ENCODE results near the gene SLC19A3. TPM values are rescaled to one million over a fixed set of nuclear protein-coding genes. Genes with fewer than 3 reads are reported as not detected.

SLC19A3 gene
- polyA plus RNA-seq, 1 donor, result 80.8 TPM

GRCh38 chr2:227643990-227644551 lies 73.8 kb downstream of the SLC19A3 start:
- peak; percentile 12 to 48 for DNase-seq
- no peaks in the 10 kb centered on the region for H3K36me3 ChIP-seq (ENCODE audit: control insufficient read depth, insufficient read depth, low read length)
- WGBS (ENCODE audit: insufficient coverage, low lambda C conversion rate), result 20% methylated on average over 1 of the region's 5 CpGs
- H3K9me3 ChIP-seq (ENCODE audit: control insufficient read depth, low read depth, low read length), result no peaks in the 10 kb centered on the region
- no peaks in the 10 kb centered on the region for H3K4me1 ChIP-seq (ENCODE audit: control insufficient read depth, insufficient read depth, low read length)
- no peaks in the 10 kb centered on the region for H3K27me3 ChIP-seq (ENCODE audit: control insufficient read depth, insufficient read depth, low read length)
- no peak overlapping the region for H3K4me3 ChIP-seq (ENCODE audit: low read length)
- H3K27ac ChIP-seq (ENCODE audit: low read length), result no peak overlapping the region

GRCh38 chr2:227642656-227643055 lies 75.2 kb downstream of the SLC19A3 start:
- no peaks in the 10 kb centered on the region for H3K27me3 ChIP-seq (ENCODE audit: control insufficient read depth, insufficient read depth, low read length)
- no peak for DNase-seq
- no peak overlapping the region for H3K4me3 ChIP-seq (ENCODE audit: low read length)
- H3K4me1 ChIP-seq (ENCODE audit: control insufficient read depth, insufficient read depth, low read length), result no peaks in the 10 kb centered on the region
- H3K9me3 ChIP-seq (ENCODE audit: control insufficient read depth, low read depth, low read length), result no peaks in the 10 kb centered on the region
- H3K36me3 ChIP-seq (ENCODE audit: control insufficient read depth, insufficient read depth, low read length), result no peaks in the 10 kb centered on the region
- WGBS (ENCODE audit: insufficient coverage, low lambda C conversion rate), result no CpG with 5 or more reads among the region's 2 CpGs
- H3K27ac ChIP-seq (ENCODE audit: low read length), result no peak overlapping the region

- Histone ChIP-seq H3K4me1 (ENCODE audit: control insufficient read depth, insufficient read depth, low read length) (no peaks in the 10 kb centered on the region), H3K36me3 (ENCODE audit: control insufficient read depth, insufficient read depth, low read length) (no peaks in the 10 kb centered on the region), H3K27me3 (ENCODE audit: control insufficient read depth, insufficient read depth, low read length) (no peaks in the 10 kb centered on the region), H3K27ac (ENCODE audit: low read length) (no peak overlapping the region), H3K9me3 (ENCODE audit: control insufficient read depth, low read depth, low read length) (no peaks in the 10 kb centered on the region), H3K4me3 (ENCODE audit: low read length) (no peak overlapping the region)
- no peak for DNase-seq
- no CpG with 5 or more reads among the region's 3 CpGs for WGBS (ENCODE audit: insufficient coverage, low lambda C conversion rate)
Observed at GRCh38 chr2:227634201-227634600, 83.6 kb downstream of the SLC19A3 start.

Other genes with a start within 250 kb of the SLC19A3 start
- gene AGFG1, start 245.9 kb downstream of the SLC19A3 start, polyA plus RNA-seq, result 113 TPM
- gene SCYGR2, start 119.1 kb downstream of the SLC19A3 start, polyA plus RNA-seq, result not detected
- gene SCYGR3, start 103.2 kb downstream of the SLC19A3 start, polyA plus RNA-seq, result not detected
- gene SCYGR4, start 100.5 kb downstream of the SLC19A3 start, polyA plus RNA-seq, result 0.03 TPM
- not detected for gene SCYGR5, start 51.2 kb downstream of the SLC19A3 start, polyA plus RNA-seq
- not detected for gene SCYGR6, start 6.7 kb upstream of the SLC19A3 start, polyA plus RNA-seq
- gene SCYGR7, start 10.3 kb upstream of the SLC19A3 start, polyA plus RNA-seq, result not detected
- gene SCYGR8, start 27.9 kb upstream of the SLC19A3 start, polyA plus RNA-seq, result not detected
- 11.4 TPM for gene CCL20, start 95.8 kb upstream of the SLC19A3 start, polyA plus RNA-seq
- 0.79 TPM for gene DAW1, start 153.6 kb upstream of the SLC19A3 start, polyA plus RNA-seq